HG03354 (cell line): ENCODE data around the gene AQP12B.

Experiments
- ATAC-seq: cut with Tn5 transposase; IDR thresholded peaks from one replicate; pipeline ENCODE4 v1.9.1; 2021; ENCODE audit warnings: mild to moderate bottlenecking; ENCODE audit not compliant: unreplicated experiment, poor library complexity, severe bottlenecking

AQP12B gene

DNA sequence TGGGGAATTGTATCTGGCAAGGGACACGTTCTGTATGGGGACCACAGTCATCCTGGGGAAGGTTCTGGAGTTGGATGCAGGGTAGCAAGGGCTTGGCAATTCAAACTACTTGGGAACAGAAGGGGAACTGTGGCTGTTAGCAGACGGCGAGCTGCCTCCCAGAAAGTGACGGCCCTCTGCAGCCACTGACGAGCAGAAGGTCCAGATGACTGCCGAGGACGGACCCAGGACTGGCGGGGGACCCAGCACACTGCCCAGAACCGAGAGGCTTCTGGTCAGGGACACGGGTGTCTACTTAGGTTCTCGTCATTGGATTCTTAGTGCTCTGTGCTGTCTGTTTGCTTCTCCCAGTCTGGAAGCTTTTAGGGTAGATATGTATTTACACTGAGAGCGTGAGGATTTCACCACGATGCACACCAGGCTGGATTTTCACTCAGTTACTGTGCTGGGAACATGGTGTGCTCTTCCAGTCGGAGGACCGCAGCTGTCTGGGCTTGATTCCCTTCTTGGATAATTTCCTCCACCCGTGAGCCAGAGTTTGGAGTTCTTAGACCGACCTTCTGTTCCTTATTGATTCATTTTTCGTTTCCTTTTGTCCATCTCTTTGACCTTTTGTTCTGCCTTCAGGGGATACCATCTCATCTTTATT, 44.0 kb downstream of the AQP12B start:
- no peak for ATAC-seq

- ATAC-seq, result no peak
Measured at GRCh38 chr2:240637901-240638345, 44.8 kb downstream of the AQP12B start.

GRCh38 chr2:240637116-240637900, 45.4 kb downstream of the AQP12B start:
- no peak for ATAC-seq

GRCh38 chr2:240636563-240637115, 46.0 kb downstream of the AQP12B start:
- ATAC-seq, result no peak

DNA sequence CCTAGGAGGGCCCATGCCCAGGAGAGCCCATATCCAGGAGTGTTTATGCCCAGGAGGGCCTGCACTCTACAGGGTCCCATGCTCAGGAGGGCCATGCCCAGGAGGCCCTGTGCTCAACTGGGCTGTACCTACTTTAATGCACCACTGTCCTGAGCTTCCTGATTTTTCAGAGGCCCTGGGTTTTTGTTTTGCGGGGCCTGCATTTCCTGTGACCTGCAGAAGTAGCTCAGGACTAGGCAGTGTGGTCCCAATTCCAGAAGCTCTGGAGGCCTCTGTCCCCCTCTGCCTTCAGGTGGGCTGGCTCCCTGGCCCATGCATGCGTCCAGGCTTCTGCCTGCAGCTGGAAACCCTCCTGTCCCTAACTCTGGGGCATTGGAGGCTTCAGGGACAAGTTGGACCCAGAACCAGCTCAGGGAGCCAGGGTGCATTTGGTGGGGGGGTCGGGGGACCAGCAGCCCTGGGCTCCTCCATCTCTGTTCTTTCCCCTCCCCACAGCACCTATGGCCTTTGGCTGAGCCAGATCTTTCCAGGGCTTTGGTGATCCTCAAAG, 46.6 kb downstream of the AQP12B start:
- no peak for ATAC-seq

DNA sequence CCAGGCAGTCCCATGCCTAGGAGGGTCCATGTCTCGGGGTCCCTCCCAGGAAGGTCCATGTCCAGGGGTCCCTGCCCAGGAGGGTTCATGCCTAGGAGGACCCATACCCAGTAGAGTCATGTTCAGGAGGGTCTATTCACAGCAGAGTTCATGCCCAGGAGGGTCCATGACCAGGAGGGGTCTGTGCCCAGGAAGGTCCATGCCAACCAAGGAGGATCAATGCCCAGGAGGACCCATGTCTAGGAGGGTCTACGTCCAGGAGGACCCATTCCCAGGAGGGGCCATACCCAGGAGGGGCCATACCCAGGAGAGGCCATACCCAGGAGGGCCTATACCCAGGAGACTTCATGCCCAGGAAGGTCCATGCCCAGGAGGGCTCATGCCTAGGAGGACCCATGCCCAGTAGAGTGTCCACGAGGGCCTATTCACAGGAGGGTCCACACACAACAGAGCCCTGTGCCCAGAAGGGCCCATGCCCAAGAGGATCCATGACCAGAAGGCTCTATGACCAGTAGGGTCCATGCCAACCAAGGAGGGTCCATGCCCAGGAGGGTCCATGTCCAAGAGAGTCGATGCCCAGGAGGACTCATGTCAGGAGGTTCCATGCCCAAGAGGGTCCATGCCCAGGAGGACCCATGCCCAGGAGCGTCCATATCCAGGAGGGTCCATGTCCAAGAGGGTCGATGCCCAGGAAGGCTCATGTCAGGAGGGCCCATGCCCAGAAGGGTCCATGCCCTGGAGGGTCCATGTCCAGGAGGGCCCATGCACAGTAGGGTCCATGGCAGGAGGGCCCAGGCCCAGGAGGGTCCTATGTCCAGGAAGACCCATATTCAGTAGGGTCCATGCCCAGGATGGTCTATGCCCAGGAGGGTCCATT, 47.3 kb downstream of the AQP12B start:
- ATAC-seq, result no peak

- ATAC-seq, result no peak
Measured at GRCh38 chr2:240632306-240632721, 50.4 kb downstream of the AQP12B start.

DNA sequence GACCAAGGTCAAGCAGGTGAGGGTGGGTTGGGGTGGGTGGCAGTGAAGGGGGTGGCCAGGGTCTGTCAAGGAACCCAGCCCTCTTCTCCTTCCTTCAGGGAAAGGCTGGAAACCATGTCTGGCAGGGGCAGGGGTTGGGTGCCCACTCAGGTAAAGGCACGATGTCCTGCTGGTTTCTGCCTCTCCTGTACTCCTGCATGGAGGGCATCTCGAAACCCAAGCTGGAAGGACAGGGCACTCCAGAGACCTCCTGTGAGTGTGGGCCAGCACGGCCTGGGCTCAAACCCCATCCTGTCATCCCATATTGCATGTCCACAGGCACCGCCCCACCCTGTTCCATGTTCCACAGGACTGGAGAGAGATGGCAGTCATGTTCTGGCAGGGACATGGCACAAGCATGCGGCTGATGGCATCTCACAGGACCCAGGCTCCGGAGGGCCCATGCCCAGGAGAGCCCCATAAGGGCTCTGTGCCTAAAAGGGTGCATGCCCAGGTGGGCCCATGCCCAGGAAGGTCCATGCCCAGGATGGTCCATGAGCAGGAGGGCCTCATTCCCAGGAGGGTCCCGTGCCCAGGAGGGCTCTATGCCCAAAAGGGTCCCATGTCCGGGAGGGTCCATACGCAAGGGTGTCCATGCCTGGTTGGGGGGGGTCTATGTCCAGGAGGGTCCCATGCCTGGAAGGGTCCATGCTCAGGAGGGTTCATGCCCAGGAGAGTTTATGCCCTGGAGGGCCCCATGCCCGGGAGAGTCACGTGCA, 51.0 kb downstream of the AQP12B start:
- no peak for ATAC-seq

DNA sequence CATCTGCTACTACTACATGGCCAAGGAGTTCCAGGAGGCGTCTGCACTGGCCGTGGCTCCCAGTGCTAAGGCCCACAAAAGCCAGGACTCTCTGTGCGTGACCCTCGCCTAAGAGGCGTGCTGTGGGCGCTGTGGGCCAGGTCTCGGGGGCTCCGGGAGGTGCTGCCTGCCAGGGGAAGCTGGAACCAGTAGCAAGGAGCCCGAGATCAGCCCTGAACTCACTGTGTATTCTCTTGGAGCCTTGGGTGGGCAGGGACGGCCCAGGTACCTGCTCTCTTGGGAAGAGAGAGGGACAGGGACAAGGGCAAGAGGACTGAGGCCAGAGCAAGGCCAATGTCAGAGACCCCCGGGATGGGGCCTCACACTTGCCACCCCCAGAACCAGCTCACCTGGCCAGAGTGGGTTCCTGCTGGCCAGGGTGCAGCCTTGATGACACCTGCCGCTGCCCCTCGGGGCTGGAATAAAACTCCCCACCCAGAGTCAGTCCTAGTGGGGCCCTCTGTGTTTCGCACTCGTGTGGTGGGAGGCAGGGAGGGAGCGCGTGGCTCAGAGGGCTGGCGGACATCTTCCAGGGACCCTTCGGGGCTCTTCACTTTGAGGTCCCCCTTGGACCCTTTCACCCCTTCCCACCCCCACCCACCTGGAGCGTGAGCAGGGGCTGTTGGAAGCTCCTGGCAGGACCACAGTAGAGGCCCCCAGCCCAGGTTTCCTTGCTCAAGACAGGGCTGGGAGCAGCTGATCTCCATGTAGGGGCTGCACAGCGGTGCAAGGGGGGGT, 51.7 kb downstream of the AQP12B start:
- no peak for ATAC-seq

DNA sequence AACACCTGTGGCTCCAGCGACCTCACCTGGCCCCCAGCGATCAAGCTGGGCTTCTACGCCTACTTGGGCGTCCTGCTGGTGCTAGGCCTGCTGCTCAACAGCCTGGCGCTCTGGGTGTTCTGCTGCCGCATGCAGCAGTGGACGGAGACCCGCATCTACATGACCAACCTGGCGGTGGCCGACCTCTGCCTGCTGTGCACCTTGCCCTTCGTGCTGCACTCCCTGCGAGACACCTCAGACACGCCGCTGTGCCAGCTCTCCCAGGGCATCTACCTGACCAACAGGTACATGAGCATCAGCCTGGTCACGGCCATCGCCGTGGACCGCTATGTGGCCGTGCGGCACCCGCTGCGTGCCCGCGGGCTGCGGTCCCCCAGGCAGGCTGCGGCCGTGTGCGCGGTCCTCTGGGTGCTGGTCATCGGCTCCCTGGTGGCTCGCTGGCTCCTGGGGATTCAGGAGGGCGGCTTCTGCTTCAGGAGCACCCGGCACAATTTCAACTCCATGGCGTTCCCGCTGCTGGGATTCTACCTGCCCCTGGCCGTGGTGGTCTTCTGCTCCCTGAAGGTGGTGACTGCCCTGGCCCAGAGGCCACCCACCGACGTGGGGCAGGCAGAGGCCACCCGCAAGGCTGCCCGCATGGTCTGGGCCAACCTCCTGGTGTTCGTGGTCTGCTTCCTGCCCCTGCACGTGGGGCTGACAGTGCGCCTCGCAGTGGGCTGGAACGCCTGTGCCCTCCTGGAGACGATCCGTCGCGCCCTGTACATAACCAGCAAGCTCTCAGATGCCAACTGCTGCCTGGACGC, 52.5 kb downstream of the AQP12B start:
- ATAC-seq, result no peak

- no peak for ATAC-seq
Measured at GRCh38 chr2:240629619-240629967, 53.1 kb downstream of the AQP12B start.

DNA sequence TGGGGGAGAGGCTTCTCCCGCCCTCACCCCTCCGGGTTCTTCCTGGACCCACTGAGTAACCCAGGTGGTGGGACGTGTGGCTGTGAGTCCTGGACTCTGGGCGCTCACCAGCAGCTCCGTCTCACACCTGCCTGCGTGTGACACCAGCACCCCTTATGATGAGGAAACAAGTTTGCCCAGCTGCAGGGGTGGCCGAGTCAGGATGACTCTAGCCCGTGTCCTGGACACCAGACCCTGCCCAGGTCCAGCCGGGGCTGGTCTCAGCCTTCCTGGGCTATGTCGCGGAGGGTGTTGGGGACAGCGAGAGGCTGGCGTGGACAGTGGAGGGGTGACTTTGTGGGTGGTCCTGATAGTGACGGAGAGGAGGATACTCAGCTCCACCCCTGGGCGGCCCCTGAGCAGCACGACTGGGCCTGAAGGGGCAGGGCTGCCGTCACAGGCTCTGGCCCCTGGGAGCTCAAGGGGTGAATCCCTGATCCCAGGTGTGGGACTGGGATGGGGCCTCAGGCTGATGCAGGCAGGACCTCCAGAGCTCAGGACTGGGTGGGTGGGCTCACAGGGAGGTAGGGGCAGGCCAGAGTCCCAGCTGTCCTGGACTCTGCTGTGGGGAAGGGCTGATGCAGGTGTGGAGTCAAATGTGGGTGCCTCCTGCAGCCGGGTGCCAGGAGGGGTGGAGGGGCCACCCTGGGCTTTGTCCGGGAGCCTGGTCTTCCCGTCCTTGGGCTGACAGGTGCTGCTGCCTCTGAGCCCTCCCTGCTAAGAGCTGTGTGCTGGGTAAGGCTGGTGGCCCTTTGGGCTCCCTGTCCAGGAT, 53.7 kb downstream of the AQP12B start:
- ATAC-seq, result no peak

GRCh38 chr2:240628507-240628807, 54.2 kb downstream of the AQP12B start:
- no peak for ATAC-seq

GRCh38 chr2:240627736-240628506, 54.8 kb downstream of the AQP12B start:
- no peak for ATAC-seq

GRCh38 chr2:240626531-240627300, 56.0 kb downstream of the AQP12B start:
- no peak for ATAC-seq
